GM12878 (cell line): ENCODE measurements around the gene PTGS1. TPM values are rescaled to one million over a fixed set of nuclear protein-coding genes. Genes with fewer than 3 reads are reported as not detected.

Experiments used
- ATAC-seq: fragments of 200-7000 bp; cut with Tn5 transposase; 3 replicates; pipeline ENCODE4 v1.9.1; 2020; ENCODE audit warnings: mild to moderate bottlenecking, moderate library complexity
- BruUV-seq: library from RNA; stranded (reverse); fragments of 400-500 nt; replicated peaks from 2 replicates; lab custom pipeline; 2021; lab: Mats Ljungman, UMichigan
- CTCF ChIA-PET: fragments of 300-600 bp; sonication (Branson Sonifier 250); formaldehyde crosslinking; extraction: SDS; loops from one replicate; lab custom pipeline; 2021; ENCODE audit warnings: inconsistent platforms; lab: Yijun Ruan, JAX
- POLR2A ChIA-PET: fragments of 350-600 bp; formaldehyde crosslinking; extraction: SDS; loops from one replicate; lab custom pipeline; 2021; ENCODE audit warnings: inconsistent platforms; lab: Charles Lee
- RAD21 ChIA-PET: fragments of 300-600 bp; sonication (Branson Sonifier 250); formaldehyde crosslinking; loops from one replicate; lab custom pipeline; 2023; ENCODE audit warnings: antibody characterized with exemption; ENCODE audit not compliant: unreplicated experiment; lab: Charles Lee
- SMC1A ChIA-PET: fragments of 300-600 bp; sonication (Branson Sonifier 250); formaldehyde crosslinking; loops from one replicate; lab custom pipeline; 2023; ENCODE audit not compliant: unreplicated experiment, uncharacterized antibody; lab: Charles Lee
- DNase-seq: peaks from one replicate; pipeline ENCODE4 v3.0.0-alpha.2; 2011; ENCODE audit warnings: low read depth, low spot score
- FAIRE-seq: peaks from 3 replicates; lab custom pipeline; 2011; peaks lifted over from hg19 to GRCh38; lab: Jason Lieb, UNC
- H2AFZ ChIP-seq: 2 replicates; pipeline ENCODE4 v1.6.0; 2011; ENCODE audit warnings: low read depth, low read length, control low read depth; ENCODE audit not compliant: control insufficient read depth
- H3K27ac ChIP-seq: 2 replicates; pipeline ENCODE4 v1.5.1; 2011; ENCODE audit warnings: control low read depth; ENCODE audit not compliant: control insufficient read depth, insufficient read depth
- H3K27me3 ChIP-seq, 2 experiments: replicated peaks in 1 of 2; 2 replicates each; pipeline versions ENCODE4 v1.6.0 to v1.6.1; 2011; ENCODE audit warnings: low read length in 1 of 2; ENCODE audit not compliant: control insufficient read depth in 2 of 2, insufficient read depth in 2 of 2
- H3K36me3 ChIP-seq, 2 experiments: 2 replicates each; pipeline ENCODE4 v1.5.1; 2011; ENCODE audit warnings: low read length in 1 of 2; ENCODE audit not compliant: control insufficient read depth in 2 of 2, insufficient read depth in 2 of 2
- H3K4me1 ChIP-seq: 2 replicates; pipeline ENCODE4 v1.6.1; 2011; ENCODE audit warnings: mild to moderate bottlenecking, low read length, moderate library complexity, mixed read lengths; ENCODE audit not compliant: control insufficient read depth, insufficient read depth
- H3K4me2 ChIP-seq: 2 replicates; pipeline ENCODE4 v1.6.0; 2011; ENCODE audit warnings: control low read depth; ENCODE audit not compliant: control insufficient read depth, insufficient read depth
- H3K4me3 ChIP-seq: fragments of 200-600 bp; sonication (generic); 2 replicates; pipeline ENCODE4 v1.5.1; 2016
- H3K79me2 ChIP-seq: 2 replicates; pipeline ENCODE4 v1.6.0; 2011; ENCODE audit warnings: low read length; ENCODE audit not compliant: control insufficient read depth, insufficient read depth
- H3K9ac ChIP-seq: 2 replicates; pipeline ENCODE4 v1.8.0; 2011; ENCODE audit warnings: low read length, control low read depth, mixed read lengths; ENCODE audit not compliant: control insufficient read depth, insufficient read depth
- H3K9me3 ChIP-seq: replicated peaks from 3 replicates; pipeline ENCODE4 v1.5.1; 2011; ENCODE audit warnings: mild to moderate bottlenecking, low read length; ENCODE audit not compliant: control insufficient read depth, insufficient read depth
- H4K20me1 ChIP-seq: 2 replicates; pipeline ENCODE4 v1.6.0; 2011; ENCODE audit not compliant: control insufficient read depth, insufficient read depth
- CBX5 ChIP-seq: sonication (generic); IDR thresholded peaks from 2 replicates; pipeline ENCODE4 v1.6.1; 2016; ENCODE audit warnings: low read depth, moderate library complexity, mild to moderate bottlenecking, inconsistent platforms
- CEBPB ChIP-seq, 2 experiments: fragments of 150-350 bp in 1 of 2; IDR thresholded peaks; 2 replicates each; pipeline ENCODE4 v1.6.1; 2012 to 2014; ENCODE audit warnings: low read depth in 2 of 2, low read length in 2 of 2, borderline replicate concordance in 1 of 2, inconsistent platforms in 1 of 2
- CREB1 ChIP-seq: IDR thresholded peaks from 2 replicates; pipeline ENCODE4 v1.6.1; 2012; ENCODE audit warnings: low read depth, mild to moderate bottlenecking, inconsistent platforms
- CREM ChIP-seq: IDR thresholded peaks from 2 replicates; pipeline ENCODE4 v1.6.1; 2014; ENCODE audit warnings: antibody characterized with exemption, low read depth
- EZH2 ChIP-seq: IDR thresholded peaks from 2 replicates; pipeline ENCODE4 v1.6.1; 2012; ENCODE audit warnings: low read depth, mild to moderate bottlenecking, control low read depth, inconsistent platforms, low read length, borderline replicate concordance; ENCODE audit not compliant: control insufficient read depth
- SMAD1 ChIP-seq: fragments of 450-650 bp; IDR thresholded peaks from 2 replicates; pipeline ENCODE4 v1.6.1; 2018; ENCODE audit warnings: mild to moderate bottlenecking, low read depth; ENCODE audit not compliant: partially characterized antibody
- SMC3 ChIP-seq: IDR thresholded peaks from 2 replicates; pipeline ENCODE4 v1.6.1; 2011; ENCODE audit warnings: low read length, improper control_type of control experiment, borderline replicate concordance
- TAF1 ChIP-seq: IDR thresholded peaks from 2 replicates; pipeline ENCODE4 v1.6.1; 2011; ENCODE audit warnings: mild to moderate bottlenecking, low read depth, low read length, borderline replicate concordance
- ZNF592 ChIP-seq: fragments of 450-650 bp; IDR thresholded peaks from 2 replicates; pipeline ENCODE4 v1.6.1; 2017; ENCODE audit warnings: mild to moderate bottlenecking, moderate library complexity
- WGBS: methylation state at CpG from one replicate; pipeline ENCODE4 v1.1.6; 2016; ENCODE audit warnings: low lambda C conversion rate; ENCODE audit not compliant: insufficient replicate concordance, insufficient coverage; ENCODE audit errors: missing lambda C conversion rate; 5-methylcytosine and 5-hydroxymethylcytosine counted together
- in situ Hi-C: fragments of 300-500 bp; cut with MboI; formaldehyde crosslinking; loops from 9 replicates; pipeline ENCODE4 v1.14.3; 2018; ENCODE audit warnings: mixed read lengths
- intact Hi-C: fragments of 100-400 bp; cut with micrococcal nuclease; formaldehyde crosslinking; loops from one replicate; pipeline ENCODE4 v1.14.2; 2022; ENCODE audit not compliant: unreplicated experiment
- polyA plus RNA-seq, 11 experiments: library from polyadenylated mRNA; depleted of rRNA in 4 of 11; unstranded in 6 of 11; stranded (reverse) in 5 of 11; fragments of >200 nt; fragmentation: Nextera tagmentation in 4 of 11; fragmentation: Illumina TruSeq in 1 of 11; extraction: Ambion mirVana in 4 of 11; extraction: Trizol in 1 of 11; gene quantifications; 1 replicate in 1 of 11; 2 replicates in 10 of 11; pipeline versions ENCODE4 v1.2.1 to v1.2.3, GENCODE V29; 2011 to 2016; ENCODE audit warnings: inconsistent platforms in 2 of 11, missing spikeins in 2 of 11, low read depth in 1 of 11
- total RNA-seq, 4 experiments: library from RNA; depleted of rRNA in 3 of 4; stranded (reverse); fragments of >200 nt in 3 of 4; fragmentation: Illumina TruSeq in 1 of 4; extraction: Trizol in 1 of 4; gene quantifications; 2 replicates each; pipeline versions ENCODE4 v1.2.1 to v1.2.3, GENCODE V29; 2013 to 2021
- TF ChIP-seq, protein P1 (sequence below): IDR thresholded peaks from 2 replicates; pipeline ENCODE4 v1.6.1; 2011; ENCODE audit warnings: borderline replicate concordance, low read depth, mild to moderate bottlenecking, moderate library complexity, mixed read lengths, low read length; ENCODE audit not compliant: insufficient read depth; ENCODE audit errors: extremely low read length

The PTGS1 gene
- total and polyA plus RNA-seq, 10 of the 15 experiments (the other 5 are each of a cell fraction or from before 2014, with no cell fraction given): 0.16 to 2.8 (median 0.96) TPM

DNA sequence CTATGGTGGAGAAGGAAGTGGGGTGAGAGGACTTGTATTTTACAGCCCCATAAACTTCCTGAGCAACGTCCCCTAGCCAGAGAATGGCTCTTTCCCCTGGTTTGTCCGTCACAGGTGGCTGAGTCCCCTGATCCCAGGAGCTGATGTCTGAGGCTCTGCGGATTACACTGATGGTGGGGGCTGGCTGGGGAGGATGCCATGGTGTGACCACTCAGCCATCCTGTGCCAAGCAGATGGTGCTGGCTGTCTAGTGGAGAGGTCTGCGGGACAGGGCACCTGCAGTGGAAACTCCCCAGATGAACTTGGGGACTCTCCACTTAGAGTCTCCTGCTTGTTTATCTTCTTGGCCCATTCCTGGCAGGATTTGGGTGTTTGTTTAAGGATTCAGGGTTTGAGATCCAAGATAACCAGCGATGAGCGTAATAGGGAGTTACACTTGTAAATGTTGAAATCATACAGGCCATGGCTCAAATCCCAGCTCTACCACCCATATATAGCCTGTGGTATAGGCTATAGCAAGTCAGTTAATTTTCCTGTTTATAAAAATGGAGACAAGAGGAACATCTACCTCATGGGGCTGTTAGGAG lies 4.7 kb upstream of the PTGS1 start (continued):
- TF ChIP-seq EZH2 (no peak), CREM (no peak)

- Histone ChIP-seq H3K36me3 (no peaks in the 10 kb centered on the region), H3K4me1 (peaks cover 23% of the 10 kb centered on the region), H3K4me3 (no peak overlapping the region), H3K27me3 (no peaks in the 10 kb centered on the region; a peak in 1 of 4 replicates), H4K20me1 (no peaks in the 10 kb centered on the region), H3K4me2 (no peak overlapping the region), H3K9ac (no peak overlapping the region), H3K9me3 (no peaks in the 10 kb centered on the region; the same call in 2 of the 3 replicates), H3K79me2 (no peaks in the 10 kb centered on the region)
- no TSS peak for BruUV-seq
- WGBS: 54% methylated on average over 7 of the region's 7 CpGs
- ATAC-seq: no peak
- CTCF ChIA-PET: no interaction called here
- in situ Hi-C loops: no loop called here
- intact Hi-C loops: loop anchor here (5.0 kb wide), 1 partner anchor 85 kb away; no protein-coding TSS in a partner anchor
- TF ChIP-seq SMC3 (no peak), SMAD1 (no peak), CREB1 (no peak), ZNF592 (no peak), CBX5 (no peak), TAF1 (no peak), CEBPB (IDR thresholded peaks at IDR 0.05; ENCODE audit: borderline replicate concordance in 1 of 2, low read depth in 2 of 2, low read length in 2 of 2) (no peak)
- TF ChIP-seq, protein P1, sequence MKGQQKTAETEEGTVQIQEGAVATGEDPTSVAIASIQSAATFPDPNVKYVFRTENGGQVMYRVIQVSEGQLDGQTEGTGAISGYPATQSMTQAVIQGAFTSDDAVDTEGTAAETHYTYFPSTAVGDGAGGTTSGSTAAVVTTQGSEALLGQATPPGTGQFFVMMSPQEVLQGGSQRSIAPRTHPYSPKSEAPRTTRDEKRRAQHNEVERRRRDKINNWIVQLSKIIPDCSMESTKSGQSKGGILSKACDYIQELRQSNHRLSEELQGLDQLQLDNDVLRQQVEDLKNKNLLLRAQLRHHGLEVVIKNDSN: no peak
- TF ChIP-seq, all 136 proteins: peak for 0
- no peak for FAIRE-seq
- POLR2A ChIA-PET: no interaction called here
- SMC1A ChIA-PET: interaction anchor here (0.6 kb wide), 1 partner anchor 268 kb away, joined by 3 read pairs; no protein-coding TSS in a partner anchor
- H3K27ac ChIP-seq: no peak overlapping the region
- peak overlapping the region; percentile 60; the same call in 1 of the 2 replicates for H2AFZ ChIP-seq
- RAD21 ChIA-PET: interaction anchor here (1.3 kb wide), 1 partner anchor 242 kb away, joined by 3 read pairs; no protein-coding TSS in a partner anchor
- DNase-seq: no peak
Observed at GRCh38 chr9:122367065-122367464, 3.8 kb upstream of the PTGS1 start.
